ENCODE measurements around the gene MAST2.
A peak's percentile ranks its signal among the peaks of the same experiment; 100 is the strongest.

Gene MAST2

GRCh38 chr1:45803299-45803780, at the start of gene MAST2:
Gene MAST2, plus strand, starts transcription at chr1:45803612. Its CDS starts 284 bp downstream, at chr1:45803896.
- peaks cover 0 to 5% (median 0%) of the 10 kb centered on the region in 11 experiments; a peak in 2 of 22 replicates for H3K9me3 ChIP-seq (replicated peaks in 1 of 11)
- peaks cover 25 to 36% (median 27%) of the 10 kb centered on the region in 10 experiments for H3K4me1 ChIP-seq
- peak within 1 kb of the TSS; percentile 25 to 79 (median 67); a peak in 21 of 22 replicates for H3K27ac ChIP-seq
- H3K36me3 ChIP-seq = peaks cover 0 to 25% (median 19%) of the 10 kb centered on the region in 11 experiments; a peak in 18 of 22 replicates
- peak within 1 kb of the TSS; percentile 69 to 83 (median 78) for H3K9ac ChIP-seq
- H3K4me2 ChIP-seq = peak within 1 kb of the TSS; percentile 87 to 96 (median 92)
- peak within 1 kb of the TSS; percentile 62 to 82 (median 72) for H3K4me3 ChIP-seq
- peaks cover 0 to 34% (median 7%) of the 10 kb centered on the region in 11 experiments; a peak in 8 of 22 replicates for H4K20me1 ChIP-seq
- H3K27me3 ChIP-seq = no peaks in the 10 kb centered on the region
- no peak for TF ChIP-seq Cebpa-rat (IDR thresholded peaks at IDR 0.05)

DNA sequence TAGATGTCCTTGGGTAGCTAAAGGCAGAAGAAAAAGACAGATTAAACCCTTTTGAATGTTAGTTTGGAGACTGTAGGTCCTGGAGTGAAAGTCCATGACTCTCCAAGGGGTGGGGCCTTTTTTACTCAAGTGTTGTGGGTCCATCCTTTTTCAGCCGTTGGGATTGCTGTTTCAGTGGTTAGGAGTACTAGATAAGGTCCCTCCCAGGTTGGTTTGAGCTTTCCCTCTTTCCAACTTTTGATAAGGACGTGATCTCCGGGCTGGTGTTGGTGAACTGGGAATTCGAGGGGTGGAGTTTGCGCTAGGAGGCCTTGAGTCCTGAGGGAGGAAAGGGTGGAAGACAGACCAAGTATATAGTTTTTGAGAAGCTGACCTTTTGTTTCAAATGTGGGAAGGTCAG, 47.7 kb upstream of the MAST2 start:
- peaks cover 0 to 11% (median 0%) of the 10 kb centered on the region in 11 experiments; a peak in 2 of 22 replicates for H3K36me3 ChIP-seq
- no peak overlapping the region for H3K4me3 ChIP-seq
- no peaks in the 10 kb centered on the region for H4K20me1 ChIP-seq
- no peaks in the 10 kb centered on the region for H3K27me3 ChIP-seq
- no peak for TF ChIP-seq Cebpa-rat (IDR thresholded peaks at IDR 0.05)
- no peak overlapping the region for H3K9ac ChIP-seq
- H3K9me3 ChIP-seq (replicated peaks in 1 of 11) = peaks cover 30 to 41% (median 35%) of the 10 kb centered on the region in 11 experiments
- no peak overlapping the region for H3K27ac ChIP-seq
- no peak overlapping the region for H3K4me2 ChIP-seq
- peaks cover 6 to 11% (median 9%) of the 10 kb centered on the region in 10 experiments; a peak in 19 of 20 replicates for H3K4me1 ChIP-seq

- Histone ChIP-seq H3K4me3 (no peak overlapping the region), H3K27ac (no peak overlapping the region), H3K9ac (no peak overlapping the region), H3K9me3 (replicated peaks in 1 of 11) (peaks cover 9 to 31% (median 23%) of the 10 kb centered on the region in 11 experiments; a peak in 20 of 22 replicates), H3K4me2 (no peak overlapping the region), H3K4me1 (peaks cover 5 to 17% (median 12%) of the 10 kb centered on the region in 10 experiments; a peak in 19 of 20 replicates), H4K20me1 (no peaks in the 10 kb centered on the region), H3K36me3 (no peaks in the 10 kb centered on the region), H3K27me3 (no peaks in the 10 kb centered on the region)
- no peak for TF ChIP-seq Cebpa-rat (IDR thresholded peaks at IDR 0.05)
Observed at GRCh38 chr1:45762291-45762690, 41.1 kb upstream of the MAST2 start.

- Histone ChIP-seq H3K9me3 (replicated peaks in 1 of 11) (peaks cover 9 to 26% (median 19%) of the 10 kb centered on the region in 11 experiments; a peak in 20 of 22 replicates), H3K4me2 (peak overlapping the region in 10 of 11 experiments; percentile 10 to 66 (median 48); a peak in 14 of 22 replicates)
Observed at GRCh38 chr1:45765999-45766792, 37.2 kb upstream of the MAST2 start.

DNA sequence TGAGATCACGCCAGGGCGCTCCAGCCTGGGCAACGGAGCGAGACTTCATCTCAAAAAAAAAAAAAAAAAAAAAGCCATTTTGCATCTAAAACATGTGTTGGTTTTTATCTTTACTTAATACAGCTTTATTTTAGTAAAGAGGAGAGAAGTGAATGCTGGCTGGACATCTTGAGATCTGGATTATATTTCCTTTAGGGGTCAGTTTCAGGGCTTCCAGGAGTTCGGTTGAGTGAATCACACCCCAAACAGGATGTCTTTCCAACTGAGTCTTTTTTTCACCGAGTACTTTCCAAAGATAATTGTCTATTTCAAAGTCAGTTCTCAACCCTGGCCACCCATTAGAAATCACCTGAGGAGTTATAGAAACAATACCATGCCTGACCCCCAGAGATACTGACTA, 36.4 kb upstream of the MAST2 start:
- no peaks in the 10 kb centered on the region for H4K20me1 ChIP-seq
- peak overlapping the region; percentile 6 to 66 (median 48); a peak in 21 of 22 replicates for H3K4me2 ChIP-seq
- no peak overlapping the region; a peak in 1 of 22 replicates for H3K27ac ChIP-seq
- H3K27me3 ChIP-seq = no peaks in the 10 kb centered on the region
- H3K9ac ChIP-seq = no peak overlapping the region; a peak in 1 of 22 replicates
- H3K4me3 ChIP-seq = no peak overlapping the region
- H3K9me3 ChIP-seq (replicated peaks in 1 of 11) = peaks cover 3 to 19% (median 10%) of the 10 kb centered on the region in 11 experiments; a peak in 19 of 22 replicates
- no peaks in the 10 kb centered on the region for H3K36me3 ChIP-seq
- TF ChIP-seq Cebpa-rat (IDR thresholded peaks at IDR 0.05) = no peak
- peaks cover 5 to 19% (median 14%) of the 10 kb centered on the region in 10 experiments; a peak in 19 of 20 replicates for H3K4me1 ChIP-seq

More at GRCh38 chr1:45765999-45766792, 37.2 kb upstream of the MAST2 start:
- Histone ChIP-seq H3K27me3 (no peaks in the 10 kb centered on the region), H3K4me1 (peaks cover 5 to 19% (median 14%) of the 10 kb centered on the region in 10 experiments; a peak in 19 of 20 replicates), H3K4me3 (no peak overlapping the region), H3K36me3 (no peaks in the 10 kb centered on the region), H3K27ac (no peak overlapping the region), H4K20me1 (no peaks in the 10 kb centered on the region), H3K9ac (no peak overlapping the region)
- no peak for TF ChIP-seq Cebpa-rat (IDR thresholded peaks at IDR 0.05)

- Histone ChIP-seq H4K20me1 (no peaks in the 10 kb centered on the region), H3K9ac (no peak overlapping the region), H3K27me3 (no peaks in the 10 kb centered on the region), H3K9me3 (replicated peaks in 1 of 11) (peaks cover 0 to 4% (median 3%) of the 10 kb centered on the region in 11 experiments; a peak in 5 of 22 replicates), H3K36me3 (no peaks in the 10 kb centered on the region), H3K27ac (no peak overlapping the region), H3K4me2 (no peak overlapping the region), H3K4me3 (no peak overlapping the region), H3K4me1 (peaks cover 5 to 19% (median 14%) of the 10 kb centered on the region in 10 experiments; a peak in 19 of 20 replicates)
- TF ChIP-seq Cebpa-rat (IDR thresholded peaks at IDR 0.05) = no peak
Observed at GRCh38 chr1:45769261-45769932, 34.0 kb upstream of the MAST2 start.

DNA sequence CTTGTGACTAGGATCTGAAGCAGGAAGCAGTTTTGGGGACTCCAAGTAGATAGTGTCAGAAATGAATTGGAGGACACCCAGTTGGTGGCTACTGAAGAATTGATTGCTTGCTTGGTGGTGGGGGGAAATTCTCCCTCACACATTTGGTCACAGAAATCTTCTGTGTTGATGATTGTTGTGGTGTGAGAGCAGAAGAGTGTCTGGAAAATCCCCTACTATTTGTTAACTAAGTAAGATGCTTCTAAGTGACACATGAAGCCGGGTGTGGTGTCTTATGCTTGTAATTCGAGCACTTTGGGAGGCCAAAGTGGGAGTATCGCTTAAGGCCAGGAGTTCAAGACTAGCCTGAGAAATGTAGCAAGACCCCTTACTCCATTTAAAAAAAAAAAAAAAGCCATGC, 30.4 kb upstream of the MAST2 start:
- H3K36me3 ChIP-seq = no peaks in the 10 kb centered on the region
- H4K20me1 ChIP-seq = no peaks in the 10 kb centered on the region
- TF ChIP-seq Cebpa-rat (IDR thresholded peaks at IDR 0.05) = no peak
- H3K9me3 ChIP-seq (replicated peaks in 1 of 11) = no peaks in the 10 kb centered on the region
- H3K27me3 ChIP-seq = no peaks in the 10 kb centered on the region
- H3K4me3 ChIP-seq = no peak overlapping the region
- no peak overlapping the region for H3K9ac ChIP-seq
- no peak overlapping the region for H3K4me2 ChIP-seq
- no peak overlapping the region for H3K27ac ChIP-seq
- H3K4me1 ChIP-seq = no peaks in the 10 kb centered on the region

DNA sequence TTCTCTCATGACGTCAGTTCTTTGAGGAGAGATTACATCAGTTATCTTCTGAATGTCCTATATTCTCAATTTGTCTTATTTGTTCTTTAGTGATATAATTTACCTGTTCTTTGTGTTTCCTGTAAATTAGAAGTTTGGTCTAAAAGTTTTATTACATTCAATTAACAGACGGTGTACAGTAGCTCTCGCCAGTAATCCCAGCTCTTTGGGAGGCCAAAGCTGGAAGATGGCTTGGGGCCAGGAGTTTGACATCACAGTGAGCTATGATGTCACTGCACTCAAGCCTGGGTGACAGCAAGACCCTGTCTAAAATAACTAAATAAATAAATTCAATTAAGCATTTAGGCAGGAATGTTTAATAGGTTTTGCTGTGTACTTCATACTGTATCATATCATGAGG, 27.6 kb upstream of the MAST2 start:
- Histone ChIP-seq H3K4me3 (no peak overlapping the region), H3K9me3 (replicated peaks in 1 of 11) (no peaks in the 10 kb centered on the region), H4K20me1 (no peaks in the 10 kb centered on the region; a peak in 1 of 22 replicates), H3K4me2 (no peak overlapping the region), H3K9ac (no peak overlapping the region), H3K4me1 (no peaks in the 10 kb centered on the region), H3K27me3 (no peaks in the 10 kb centered on the region), H3K36me3 (no peaks in the 10 kb centered on the region), H3K27ac (no peak overlapping the region)
- TF ChIP-seq Cebpa-rat (IDR thresholded peaks at IDR 0.05) = no peak

DNA sequence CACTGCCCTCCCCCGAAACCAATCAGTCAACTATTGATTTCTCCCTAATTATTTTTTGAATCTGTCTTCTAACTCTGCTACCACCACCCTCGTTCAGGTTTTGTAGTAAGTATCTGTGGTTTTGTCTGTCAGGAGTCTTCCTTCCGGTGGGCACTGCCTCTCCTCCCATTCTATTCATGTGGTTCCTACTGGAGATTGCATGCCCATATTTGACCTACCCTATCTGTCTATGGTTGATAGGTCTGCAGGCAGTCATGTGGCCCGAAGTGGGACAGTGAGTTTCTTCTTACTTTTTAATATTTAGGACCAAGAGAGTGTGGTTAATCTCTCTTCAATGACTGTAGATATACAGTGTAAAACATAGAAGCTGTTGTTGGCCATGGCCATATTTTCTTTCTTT, 17.8 kb upstream of the MAST2 start:
- Histone ChIP-seq H3K27ac (no peak overlapping the region), H3K36me3 (no peaks in the 10 kb centered on the region), H3K9me3 (replicated peaks in 1 of 11) (no peaks in the 10 kb centered on the region), H3K4me2 (peak overlapping the region; percentile 75 to 87 (median 80)), H3K4me3 (0 out of 20 replicates have a peak overlapping the region, but pooled peaks of 1 of the 10 experiments have one; percentile 24), H4K20me1 (no peaks in the 10 kb centered on the region), H3K27me3 (peaks cover 0 to 6% (median 0%) of the 10 kb centered on the region in 11 experiments; a peak in 2 of 22 replicates), H3K4me1 (peaks cover 42 to 52% (median 46%) of the 10 kb centered on the region in 10 experiments), H3K9ac (no peak overlapping the region)
- no peak for TF ChIP-seq Cebpa-rat (IDR thresholded peaks at IDR 0.05)

All from BLaER1 treated with 17β-estradiol and CSF1 and Interleukin-3, amounts not matched to agents 10 nM and 100 nM (cell line).